GM19455 (cell line): Measurements from ENCODE around the gene RNF141.

Source experiments
- ATAC-seq: cut with Tn5 transposase; IDR thresholded peaks from one replicate; pipeline ENCODE4 v1.9.1; 2021; ENCODE audit not compliant: unreplicated experiment

The RNF141 gene

DNA sequence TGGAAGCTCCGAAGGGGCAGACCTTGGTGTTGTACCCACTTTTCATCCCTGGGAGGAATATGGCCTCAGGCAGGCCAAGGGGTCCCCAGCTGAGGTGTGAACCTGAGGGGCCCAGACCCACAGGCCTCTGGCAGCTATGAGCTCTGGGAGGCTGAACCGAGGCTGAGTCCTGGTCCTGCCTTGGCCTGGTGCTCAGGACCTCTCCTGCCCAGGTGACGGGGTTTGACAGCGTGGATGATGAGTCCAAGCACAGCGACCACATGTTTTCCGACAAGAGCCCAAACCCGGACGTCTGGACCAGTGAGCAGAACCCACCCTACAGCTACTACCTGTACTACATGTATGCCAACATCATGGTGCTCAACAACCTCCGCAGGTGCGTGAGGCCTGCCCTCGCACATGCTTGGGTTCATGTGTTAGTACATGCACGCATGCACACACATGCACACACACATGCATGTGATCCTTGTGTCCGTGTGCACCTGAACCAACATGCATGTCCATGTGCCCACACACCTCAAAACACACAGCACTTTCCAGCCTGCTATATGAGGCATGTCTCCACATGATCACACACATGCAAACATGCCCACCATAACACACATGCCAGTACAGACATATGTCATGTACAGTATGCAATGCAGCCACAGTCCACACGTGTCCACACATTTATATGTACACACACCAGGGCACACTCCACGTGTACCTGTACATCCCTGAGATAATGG lies 40.9 kb downstream of the RNF141 start:
- no peak for ATAC-seq

DNA sequence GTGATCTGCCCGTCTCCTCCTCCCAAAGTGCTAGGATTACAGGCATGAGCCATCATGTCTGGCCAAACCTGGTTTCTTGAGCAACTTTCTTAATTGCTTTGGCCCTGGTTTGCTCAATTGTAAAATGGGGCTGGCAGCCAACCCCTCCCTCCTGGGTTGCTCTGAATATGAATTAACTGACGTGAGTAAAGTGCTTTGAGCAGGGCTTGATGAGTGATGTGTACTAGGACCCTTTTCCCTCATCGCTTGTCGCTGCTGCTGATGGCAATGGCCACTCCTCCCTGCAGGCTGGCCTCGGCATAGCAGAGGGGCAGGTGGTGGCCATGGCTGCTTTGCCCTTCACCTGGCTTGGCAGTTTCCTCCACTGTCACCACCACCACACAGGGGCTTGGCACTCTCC lies 41.5 kb downstream of the RNF141 start:
- no peak for ATAC-seq

DNA sequence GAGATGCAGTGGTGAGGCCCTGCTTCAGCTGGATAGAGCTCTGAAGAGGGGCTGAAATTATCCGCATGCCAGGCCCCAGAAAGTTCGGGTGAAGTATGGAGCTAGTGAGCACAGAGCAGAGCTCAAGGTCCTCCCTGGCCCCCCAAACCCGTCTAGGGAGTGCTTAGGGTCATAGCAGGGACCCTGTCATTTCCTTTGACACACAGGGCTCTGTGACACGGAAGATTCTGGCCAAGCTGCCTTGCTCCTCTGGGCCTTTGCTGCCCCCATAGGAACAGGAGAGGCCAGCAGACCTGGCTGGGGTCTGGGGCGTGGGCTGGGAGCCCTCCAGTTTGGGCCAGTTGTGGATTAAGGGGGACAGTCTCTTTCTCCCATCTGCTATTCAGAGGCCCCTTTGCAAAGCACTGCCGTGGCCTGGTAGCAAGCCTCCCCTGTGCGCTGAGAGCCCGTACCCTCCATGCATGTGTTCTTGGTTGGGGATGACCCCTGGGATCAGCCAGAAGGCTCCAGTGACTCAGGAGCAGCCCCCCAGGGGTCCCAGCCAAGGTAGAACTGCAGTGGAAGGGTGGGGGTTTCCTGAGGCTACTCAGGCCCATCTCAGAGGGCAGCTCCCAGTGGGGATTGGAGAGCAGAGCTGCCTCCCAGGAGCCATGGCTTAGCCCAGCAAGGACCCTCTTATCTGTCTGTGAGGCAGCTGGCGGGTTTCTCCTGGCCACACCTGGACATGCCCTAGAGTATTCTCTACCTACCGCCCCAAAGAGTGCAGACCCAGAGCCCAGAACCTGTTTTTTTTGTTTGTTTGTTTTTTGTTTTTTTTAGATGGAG lies 42.3 kb downstream of the RNF141 start:
- no peak for ATAC-seq

- no peak for ATAC-seq
These were observed 43.0 kb downstream of the RNF141 start for GRCh38 chr11:10498022-10498400.

- ATAC-seq: no peak
These were observed 43.5 kb downstream of the RNF141 start for GRCh38 chr11:10497371-10498021.

DNA sequence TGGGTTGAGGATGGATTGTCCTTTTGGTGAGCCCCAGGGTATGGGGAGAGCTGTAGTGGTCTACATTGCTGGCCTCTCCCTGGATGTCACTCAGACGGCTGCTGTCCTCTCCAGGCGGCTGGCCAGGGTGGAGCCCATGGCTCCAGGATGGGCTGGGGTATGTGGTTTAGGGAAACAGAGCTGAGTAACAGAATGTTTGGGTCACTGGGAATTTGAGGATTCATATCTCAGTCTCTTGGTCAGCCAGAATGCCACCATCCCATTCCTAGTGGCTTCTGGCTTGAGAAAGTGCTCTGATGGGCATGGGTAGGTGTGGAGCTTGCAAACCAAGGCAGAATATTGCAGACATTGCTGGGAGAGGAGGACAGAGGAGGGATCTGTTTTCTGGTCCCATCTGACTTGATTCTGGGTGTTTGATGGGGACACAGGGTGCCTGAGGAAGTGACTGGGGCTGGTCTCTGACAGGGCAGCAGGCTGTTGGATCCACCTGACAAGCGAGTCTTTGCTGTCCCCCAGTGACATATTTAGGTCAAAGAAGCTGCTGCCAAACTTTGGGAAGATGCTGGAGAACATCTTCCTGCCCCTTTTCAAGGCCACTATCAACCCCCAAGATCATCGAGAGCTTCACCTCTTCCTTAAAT lies 44.6 kb downstream of the RNF141 start:
- ATAC-seq: no peak

DNA sequence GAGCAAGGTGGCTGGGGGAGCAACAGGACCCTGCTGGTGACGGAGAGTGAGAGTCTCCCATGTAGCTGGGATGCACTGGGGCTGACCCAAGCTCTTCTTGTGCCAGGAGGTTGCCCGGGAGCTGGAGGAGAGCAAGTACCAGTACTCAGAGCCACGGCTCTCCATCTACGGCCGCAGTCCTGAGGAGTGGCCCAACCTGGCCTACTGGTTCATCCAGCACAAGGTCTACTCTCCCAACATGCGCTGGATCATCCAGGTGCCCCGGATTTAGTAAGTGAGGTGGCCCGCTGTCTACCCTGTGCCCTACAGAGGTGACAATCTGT lies 45.6 kb downstream of the RNF141 start:
- ATAC-seq: no peak

- no peak for ATAC-seq
These were observed 46.1 kb downstream of the RNF141 start for GRCh38 chr11:10494636-10495463.

- ATAC-seq: no peak
These were observed 47.8 kb downstream of the RNF141 start for GRCh38 chr11:10493041-10493663.

- ATAC-seq: no peak
These were observed 48.9 kb downstream of the RNF141 start for GRCh38 chr11:10492084-10492483.

DNA sequence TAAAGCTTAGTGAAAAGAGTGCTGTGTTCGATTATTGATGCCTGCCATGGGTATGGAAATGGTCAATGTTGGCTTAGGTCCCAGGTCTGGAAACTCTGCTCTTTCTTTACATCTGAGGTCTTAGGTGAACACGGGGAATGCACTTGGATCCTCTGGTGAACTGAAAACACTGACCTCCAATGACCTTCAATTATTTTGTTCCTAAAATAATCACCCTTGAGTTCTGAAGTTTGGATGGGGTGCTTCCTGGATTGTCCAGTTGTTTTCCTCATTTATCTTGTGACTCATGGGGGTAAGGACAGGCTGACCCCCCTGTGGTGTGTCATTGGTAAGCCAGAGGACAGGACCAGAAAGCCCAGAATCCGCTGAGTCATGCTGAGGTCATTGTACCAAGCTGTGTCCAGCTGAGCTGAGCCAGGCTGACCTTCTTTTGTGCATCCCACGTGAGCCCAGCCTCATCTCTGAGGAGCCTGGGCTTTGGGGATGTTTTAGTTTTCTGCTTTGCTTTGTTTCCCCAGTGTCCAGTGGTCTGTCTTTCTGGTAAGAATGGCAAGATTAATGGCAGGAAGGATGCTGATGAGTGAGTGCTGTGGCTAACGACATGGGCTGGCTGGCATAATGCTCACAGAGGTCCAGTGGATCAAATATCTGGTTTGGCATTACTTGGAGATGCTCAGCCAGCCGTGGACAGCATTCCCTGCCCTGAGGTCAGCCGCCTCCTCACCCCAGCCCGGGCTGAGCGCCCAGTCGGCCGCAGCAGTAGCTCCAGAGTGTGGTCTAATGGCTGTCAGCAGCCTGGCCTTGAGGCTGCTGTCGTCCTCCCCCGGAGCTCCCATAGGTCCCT lies 50.4 kb downstream of the RNF141 start:
- no peak for ATAC-seq

DNA sequence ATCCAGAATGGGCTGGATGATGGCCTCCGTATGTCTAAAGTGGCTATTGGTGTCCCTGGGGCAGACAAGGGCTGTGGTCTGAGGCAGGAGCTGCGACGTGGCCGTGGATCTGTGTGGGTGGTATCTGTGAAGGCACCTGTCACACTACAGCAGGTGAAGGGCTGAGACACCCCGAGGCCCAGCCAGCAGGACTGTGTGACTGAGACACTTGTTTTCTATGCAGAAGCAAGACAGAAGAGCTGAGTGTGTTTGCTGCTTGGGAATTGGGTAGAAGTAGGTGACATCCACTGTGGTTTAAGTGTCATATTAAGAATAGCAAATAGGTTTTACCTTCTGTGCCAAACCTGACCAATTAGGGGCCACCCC lies 51.0 kb downstream of the RNF141 start:
- ATAC-seq: no peak

GRCh38 chr11:10488934-10489691 lies 51.9 kb downstream of the RNF141 start:
- ATAC-seq: no peak

DNA sequence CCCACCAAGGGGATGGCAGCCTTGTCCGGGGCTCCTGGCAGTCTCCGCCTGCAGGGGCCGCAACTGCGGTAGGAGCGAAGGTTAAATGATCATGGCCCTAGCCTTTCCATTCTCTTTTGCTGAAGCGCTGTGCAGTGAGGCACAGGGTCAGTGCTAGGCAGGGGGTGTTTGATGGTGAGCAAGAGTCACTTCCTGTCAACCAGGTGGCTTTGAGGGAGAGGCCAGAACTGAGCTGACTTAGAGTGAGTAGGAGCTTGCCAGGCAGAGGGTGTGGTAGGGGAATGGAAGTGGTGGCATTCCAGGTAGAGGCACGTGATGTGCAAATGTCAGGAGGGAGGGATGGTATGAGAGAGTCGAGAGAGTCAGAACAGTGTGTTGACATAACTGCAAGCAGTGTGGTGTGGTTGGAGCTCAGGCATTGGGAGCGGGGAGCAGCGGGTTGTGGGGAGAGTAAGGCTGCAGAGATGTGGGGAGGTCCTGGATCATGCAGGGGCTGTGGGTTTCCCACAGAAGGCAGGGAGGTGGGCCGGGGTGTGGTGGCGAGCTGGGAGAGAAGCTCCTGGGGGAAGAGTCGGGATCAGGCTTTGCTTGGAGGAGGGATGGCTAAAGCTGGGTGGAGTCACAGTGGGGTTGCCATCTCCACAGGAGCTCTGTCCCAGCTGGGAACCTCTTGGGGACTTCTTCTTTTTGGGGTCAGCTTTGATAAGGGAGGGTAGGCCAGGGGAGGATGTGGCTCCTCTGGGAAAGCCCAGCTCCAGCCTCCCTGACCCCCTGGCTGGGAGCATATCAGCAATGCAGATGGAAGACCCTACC lies 52.7 kb downstream of the RNF141 start:
- ATAC-seq: no peak

DNA sequence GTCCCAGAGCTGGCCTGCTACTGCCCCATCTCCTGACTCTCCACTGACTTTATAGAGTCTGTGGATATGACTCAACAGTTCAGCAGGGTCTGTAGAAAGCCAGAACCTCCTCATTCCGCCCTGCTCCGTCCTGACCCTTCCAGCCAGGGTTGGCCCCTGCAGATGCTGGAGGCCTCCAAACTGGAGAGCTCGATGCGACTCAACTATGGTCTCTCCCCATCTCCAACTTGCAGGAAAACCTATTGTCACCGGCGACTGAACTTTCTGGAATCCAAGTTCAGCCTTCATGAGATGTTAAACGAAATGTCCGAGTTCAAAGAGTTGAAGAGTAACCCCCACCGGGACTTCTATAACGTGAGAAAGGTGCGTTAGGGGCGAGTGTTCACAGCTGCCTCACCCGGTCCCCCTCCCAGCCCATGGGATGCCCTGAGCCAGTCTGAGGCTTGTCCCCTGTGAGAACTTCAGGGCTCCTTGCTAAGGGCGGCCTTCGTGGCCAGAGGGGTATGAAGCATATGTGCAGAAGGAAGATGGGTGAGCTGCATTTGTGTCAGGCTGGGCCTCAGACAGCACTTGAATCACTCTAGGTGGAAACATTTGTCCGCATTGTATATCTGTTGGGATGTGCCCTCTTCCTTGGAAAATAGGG lies 53.9 kb downstream of the RNF141 start:
- no peak for ATAC-seq

- no peak for ATAC-seq
These were observed 54.7 kb downstream of the RNF141 start for GRCh38 chr11:10486161-10486840.

DNA sequence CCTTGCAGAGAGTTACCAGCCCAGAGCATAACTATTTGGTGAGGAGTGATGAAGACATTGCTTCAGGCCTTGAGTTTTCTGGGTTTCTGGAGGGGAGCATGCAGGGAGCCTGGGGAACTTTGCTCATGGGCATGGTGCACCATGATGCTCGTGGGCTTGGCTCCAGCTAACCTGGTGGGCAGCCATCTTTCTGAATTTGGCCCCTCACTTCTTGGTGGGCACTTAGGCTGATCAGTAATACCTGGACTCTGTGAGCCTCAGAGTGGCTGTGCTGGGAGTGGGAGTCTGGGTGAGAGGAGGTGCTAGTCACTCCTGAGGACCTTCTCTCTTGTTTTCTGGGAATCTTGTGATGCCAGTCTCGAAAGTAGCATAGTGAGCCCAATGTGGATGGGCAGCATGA lies 55.3 kb downstream of the RNF141 start:
- ATAC-seq: no peak
